ENCODE data around the gene ACKR3. TPM values are rescaled to one million over a fixed set of nuclear protein-coding genes. Genes with fewer than 3 reads are reported as not detected.

The ACKR3 gene
- total RNA-seq, 2 experiments from 2014 or later: 0.46 to 2.1 TPM

DNA sequence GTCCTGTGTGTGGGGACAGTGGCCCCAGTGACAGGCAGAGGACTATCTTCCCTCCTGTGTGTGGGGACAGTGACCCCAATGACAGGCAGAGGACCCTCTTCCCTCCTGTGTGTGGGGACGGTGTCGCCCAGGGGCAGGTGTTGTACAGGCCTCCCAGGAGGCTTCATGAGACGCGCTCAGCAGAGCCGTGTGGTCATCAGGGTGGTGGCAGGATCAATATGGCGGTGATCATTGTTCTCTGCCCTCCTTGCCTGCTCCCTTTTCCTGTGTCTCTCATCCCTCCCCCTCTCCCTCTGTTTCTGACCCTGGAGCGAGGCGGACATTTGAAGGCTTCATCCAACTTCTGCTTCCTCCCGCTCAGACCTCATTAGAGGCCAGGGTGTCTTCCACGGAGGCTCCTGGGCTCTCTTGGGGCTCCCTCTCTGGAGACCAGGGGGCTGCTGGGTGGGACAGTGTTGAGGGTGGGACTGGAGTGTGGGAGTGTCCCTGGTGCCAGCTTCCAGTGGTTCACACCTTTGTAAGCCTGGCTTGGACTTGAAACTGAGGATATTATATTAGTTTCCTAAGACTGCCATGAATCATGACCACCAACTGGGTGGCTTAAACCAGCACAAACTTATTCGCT is 59.5 kb downstream of the ACKR3 start:
- intact Hi-C loops (cut with micrococcal nuclease; ENCODE audit: unreplicated experiment): no loop called here
- Histone ChIP-seq H4K20me1 (ENCODE audit: insufficient read depth, low read length) (no peaks in the 10 kb centered on the region), H3K27ac (ENCODE audit: low read depth, low read length, poor library complexity, severe bottlenecking) (no peak overlapping the region), H3K36me3 (ENCODE audit: insufficient read depth, low read length) (no peaks in the 10 kb centered on the region), H3K4me1 (ENCODE audit: insufficient read depth, low read length, poor library complexity, severe bottlenecking) (no peaks in the 10 kb centered on the region), H3K9me3 (ENCODE audit: low read length) (no peaks in the 10 kb centered on the region), H3K4me2 (ENCODE audit: low read length) (no peak overlapping the region), H3K9me2 (ENCODE audit: insufficient read depth, low read length) (no peaks in the 10 kb centered on the region), H3K4me3 (ENCODE audit: low read depth, low read length, poor library complexity, severe bottlenecking) (no peak overlapping the region), H2AFZ (ENCODE audit: low read length) (no peak overlapping the region), H3K79me2 (ENCODE audit: insufficient read depth, low read depth, low read length) (no peaks in the 10 kb centered on the region)
- CTCF ChIA-PET (ENCODE audit: unreplicated experiment): no interaction called here
- no peak for DNase-seq (ENCODE audit: low spot score)
- TF ChIP-seq EZH2phosphoT487 (IDR thresholded peaks at IDR 0.05; ENCODE audit: borderline replicate concordance, low read depth, low read length): no peak
- TF ChIP-seq, protein P1, sequence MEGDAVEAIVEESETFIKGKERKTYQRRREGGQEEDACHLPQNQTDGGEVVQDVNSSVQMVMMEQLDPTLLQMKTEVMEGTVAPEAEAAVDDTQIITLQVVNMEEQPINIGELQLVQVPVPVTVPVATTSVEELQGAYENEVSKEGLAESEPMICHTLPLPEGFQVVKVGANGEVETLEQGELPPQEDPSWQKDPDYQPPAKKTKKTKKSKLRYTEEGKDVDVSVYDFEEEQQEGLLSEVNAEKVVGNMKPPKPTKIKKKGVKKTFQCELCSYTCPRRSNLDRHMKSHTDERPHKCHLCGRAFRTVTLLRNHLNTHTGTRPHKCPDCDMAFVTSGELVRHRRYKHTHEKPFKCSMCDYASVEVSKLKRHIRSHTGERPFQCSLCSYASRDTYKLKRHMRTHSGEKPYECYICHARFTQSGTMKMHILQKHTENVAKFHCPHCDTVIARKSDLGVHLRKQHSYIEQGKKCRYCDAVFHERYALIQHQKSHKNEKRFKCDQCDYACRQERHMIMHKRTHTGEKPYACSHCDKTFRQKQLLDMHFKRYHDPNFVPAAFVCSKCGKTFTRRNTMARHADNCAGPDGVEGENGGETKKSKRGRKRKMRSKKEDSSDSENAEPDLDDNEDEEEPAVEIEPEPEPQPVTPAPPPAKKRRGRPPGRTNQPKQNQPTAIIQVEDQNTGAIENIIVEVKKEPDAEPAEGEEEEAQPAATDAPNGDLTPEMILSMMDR (conservative IDR thresholded peaks at IDR 0.05; ENCODE audit: low read length): no peak
- no TSS peak for BruUV-seq (replicated peaks)
- POLR2A ChIA-PET: no interaction called here

- CTCF ChIA-PET (ENCODE audit: unreplicated experiment): no interaction called here
- no peak for DNase-seq (ENCODE audit: low spot score)
- TF ChIP-seq, protein P1 (conservative IDR thresholded peaks at IDR 0.05; ENCODE audit: low read length): no peak
- no peak for TF ChIP-seq EZH2phosphoT487 (IDR thresholded peaks at IDR 0.05; ENCODE audit: borderline replicate concordance, low read depth, low read length)
- no peak overlapping the region for H3K27ac ChIP-seq (ENCODE audit: low read depth, low read length, poor library complexity, severe bottlenecking)
- no peak overlapping the region for H3K4me2 ChIP-seq (ENCODE audit: low read length)
- no peaks in the 10 kb centered on the region for H4K20me1 ChIP-seq (ENCODE audit: insufficient read depth, low read length)
- no peaks in the 10 kb centered on the region for H3K4me1 ChIP-seq (ENCODE audit: insufficient read depth, low read length, poor library complexity, severe bottlenecking)
- intact Hi-C loops (cut with micrococcal nuclease; ENCODE audit: unreplicated experiment): no loop called here
- POLR2A ChIA-PET: interaction anchor here (0.6 kb wide), 1 partner anchor 156 kb away, joined by 3 read pairs; no protein-coding TSS in a partner anchor
- no peaks in the 10 kb centered on the region for H3K79me2 ChIP-seq (ENCODE audit: insufficient read depth, low read depth, low read length)
- H3K4me3 ChIP-seq (ENCODE audit: low read depth, low read length, poor library complexity, severe bottlenecking): no peak overlapping the region
- no peaks in the 10 kb centered on the region for H3K9me2 ChIP-seq (ENCODE audit: insufficient read depth, low read length)
- BruUV-seq (replicated peaks): no TSS peak
- H2AFZ ChIP-seq (ENCODE audit: low read length): no peak overlapping the region
- no peaks in the 10 kb centered on the region for H3K36me3 ChIP-seq (ENCODE audit: insufficient read depth, low read length)
- no peaks in the 10 kb centered on the region for H3K9me3 ChIP-seq (ENCODE audit: low read length)
Measured at GRCh38 chr2:236629961-236630872, 60.6 kb downstream of the ACKR3 start.
